ENCODE data around the gene ATRAID.

Gene ATRAID

DNA sequence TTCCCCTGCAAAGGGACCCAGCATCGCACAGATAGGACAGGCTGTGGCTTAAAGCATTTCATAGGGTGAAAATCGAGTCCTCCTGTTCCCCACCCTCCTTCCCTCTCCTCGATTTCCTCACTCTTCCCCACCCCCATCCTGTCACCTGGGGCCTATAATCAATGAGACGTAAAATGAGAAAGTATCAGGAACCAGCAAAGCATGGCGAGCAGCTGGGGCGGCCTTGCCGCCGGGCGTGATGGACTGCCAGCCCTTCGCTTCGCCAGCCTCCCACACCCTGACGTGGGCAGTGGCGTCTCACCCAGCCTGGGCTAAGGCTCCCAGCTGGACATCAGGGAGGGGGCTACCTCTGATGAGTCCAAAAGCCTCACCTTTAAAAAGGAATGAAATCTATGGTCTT, 39.9 kb downstream of the ATRAID start:
- DNase-seq = no peak

DNA sequence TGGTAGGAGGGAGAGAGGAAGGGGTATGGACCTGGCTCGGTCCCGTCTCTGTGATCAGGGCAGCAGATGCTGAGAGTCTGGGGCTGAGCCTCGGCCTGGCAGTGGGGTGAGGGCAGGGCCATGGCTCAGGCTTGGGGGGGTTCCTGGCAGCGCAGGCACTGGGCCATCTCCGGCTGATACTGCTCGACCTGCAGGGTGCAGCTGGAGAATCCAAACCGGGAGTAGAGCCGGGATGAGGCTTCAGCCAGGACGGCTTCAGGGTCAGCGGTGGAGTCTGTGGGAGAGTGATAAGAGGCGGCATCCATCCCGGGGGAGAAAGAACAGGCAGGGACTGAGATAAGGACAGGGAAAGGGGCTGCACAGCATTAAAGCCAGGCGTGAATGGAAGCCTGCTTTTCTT, 43.3 kb downstream of the ATRAID start:
- DNase-seq = no peak

DNA sequence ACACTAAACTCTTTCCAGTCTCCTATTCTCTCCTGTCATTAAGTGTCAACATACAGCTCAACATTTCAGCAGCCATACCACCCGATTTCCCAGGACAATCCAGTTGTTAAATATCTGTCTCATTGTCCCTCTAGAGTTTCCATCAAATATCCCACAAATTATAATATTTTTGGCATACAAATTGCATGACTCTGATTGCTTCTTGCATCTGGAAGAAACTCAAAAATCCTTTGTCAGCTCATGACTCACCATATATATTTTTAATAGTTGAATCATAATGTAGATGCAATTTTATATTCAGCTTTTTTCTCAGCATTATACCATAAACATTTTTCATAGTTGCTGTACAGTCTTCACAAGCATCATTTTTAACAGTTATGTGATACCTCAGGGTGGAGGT, 43.8 kb downstream of the ATRAID start:
- DNase-seq = no peak

DNA sequence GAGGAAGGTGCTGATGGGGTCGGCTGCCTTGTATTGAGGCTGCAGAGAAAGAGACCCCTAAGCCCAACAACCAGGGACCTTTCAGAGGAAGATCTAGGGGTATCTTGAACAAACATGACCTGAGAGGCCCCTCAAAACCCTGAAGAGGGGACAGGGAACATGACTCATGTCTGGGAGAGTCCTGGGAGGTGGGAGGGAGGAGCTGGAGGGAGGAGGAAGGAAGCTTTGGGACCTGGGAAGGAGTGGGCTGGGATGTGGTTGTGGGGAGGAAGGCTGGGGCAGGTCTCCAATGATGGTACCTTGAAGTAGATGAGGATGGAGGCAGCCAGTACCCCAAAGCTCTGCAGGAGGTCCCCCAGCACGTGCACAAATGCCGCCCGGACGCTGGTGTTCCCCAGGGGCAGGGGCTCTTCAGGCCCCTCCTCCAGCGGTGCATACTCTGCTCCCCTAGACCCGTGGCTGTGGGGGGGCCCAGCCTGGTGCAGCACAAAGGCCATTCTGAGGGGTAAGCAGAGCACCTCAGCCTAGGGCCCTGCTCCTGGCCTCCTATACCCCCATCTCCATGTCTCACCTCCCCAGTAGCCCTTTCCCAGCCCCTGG, 45.1 kb downstream of the ATRAID start:
- DNase-seq = no peak

DNA sequence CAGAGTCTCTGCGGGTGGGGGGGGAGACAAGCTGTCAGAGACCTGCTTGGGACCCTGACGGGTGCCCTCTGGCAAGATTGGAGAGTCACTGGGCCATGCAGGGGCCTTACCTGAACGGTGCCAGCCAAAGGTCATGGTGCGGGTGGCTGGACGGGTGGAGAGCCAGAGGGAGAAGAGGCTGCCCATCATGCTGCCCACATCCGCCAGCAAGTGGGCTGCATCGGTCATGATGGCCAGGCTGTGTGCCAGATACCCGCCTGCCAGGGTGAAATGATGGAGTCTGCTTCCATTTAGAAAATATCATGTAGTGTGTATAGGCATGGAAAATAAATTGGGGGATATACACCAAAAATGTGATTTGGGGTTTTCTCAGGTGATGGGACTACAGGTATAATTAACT, 46.2 kb downstream of the ATRAID start:
- no peak for DNase-seq

DNA sequence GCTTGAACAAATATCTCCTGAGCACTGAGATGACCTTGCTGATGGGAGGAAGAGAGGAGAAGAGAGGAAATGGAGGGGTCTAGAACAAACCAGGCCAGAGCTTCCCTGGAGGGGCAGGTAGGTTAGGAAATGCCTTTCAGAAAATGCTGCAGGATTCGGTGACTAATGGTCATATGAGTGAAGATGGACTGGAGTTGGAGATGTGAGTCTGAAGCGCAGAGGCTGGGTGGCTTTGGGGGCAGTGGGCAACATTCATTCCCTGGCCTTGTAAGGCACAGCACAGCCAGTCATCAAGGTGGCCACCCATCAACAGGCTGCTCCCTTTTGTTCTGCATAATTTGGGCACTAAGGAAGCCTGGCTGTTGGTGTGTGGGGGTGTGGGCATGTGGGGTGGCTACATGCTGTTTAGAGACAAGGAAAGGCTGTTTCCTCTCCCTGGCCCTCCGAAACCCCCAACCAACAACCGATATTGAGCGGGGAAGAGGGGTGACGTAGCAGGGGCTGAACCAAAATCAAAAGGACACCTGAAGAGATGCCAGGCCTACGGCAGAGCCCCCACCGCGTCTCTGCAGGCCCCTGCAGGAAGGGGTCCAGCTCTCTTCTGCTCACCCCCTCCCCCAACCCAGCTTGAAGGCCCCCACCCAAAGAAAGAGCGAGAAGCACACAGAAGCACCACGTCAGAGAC, 49.5 kb downstream of the ATRAID start:
- no peak for DNase-seq

DNA sequence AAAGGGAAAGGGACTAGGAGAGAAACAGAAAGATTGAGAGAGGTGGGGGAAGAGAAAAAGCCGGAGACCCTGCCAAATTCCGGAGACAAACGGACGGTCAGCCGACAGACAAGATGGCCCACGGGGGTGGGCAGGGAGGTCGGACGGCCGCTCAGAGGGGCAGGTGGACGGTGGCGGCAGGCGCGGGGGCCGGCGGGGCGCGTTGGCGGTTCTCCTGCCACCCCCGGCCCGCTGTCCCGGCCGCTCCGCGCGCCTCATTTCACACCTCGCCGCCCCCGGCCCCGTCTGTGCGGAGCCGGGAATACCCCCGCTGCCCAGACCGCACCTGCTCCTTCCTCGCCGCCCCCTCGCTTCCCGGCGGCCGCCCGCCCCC, 50.1 kb downstream of the ATRAID start:
- no peak for DNase-seq

DNA sequence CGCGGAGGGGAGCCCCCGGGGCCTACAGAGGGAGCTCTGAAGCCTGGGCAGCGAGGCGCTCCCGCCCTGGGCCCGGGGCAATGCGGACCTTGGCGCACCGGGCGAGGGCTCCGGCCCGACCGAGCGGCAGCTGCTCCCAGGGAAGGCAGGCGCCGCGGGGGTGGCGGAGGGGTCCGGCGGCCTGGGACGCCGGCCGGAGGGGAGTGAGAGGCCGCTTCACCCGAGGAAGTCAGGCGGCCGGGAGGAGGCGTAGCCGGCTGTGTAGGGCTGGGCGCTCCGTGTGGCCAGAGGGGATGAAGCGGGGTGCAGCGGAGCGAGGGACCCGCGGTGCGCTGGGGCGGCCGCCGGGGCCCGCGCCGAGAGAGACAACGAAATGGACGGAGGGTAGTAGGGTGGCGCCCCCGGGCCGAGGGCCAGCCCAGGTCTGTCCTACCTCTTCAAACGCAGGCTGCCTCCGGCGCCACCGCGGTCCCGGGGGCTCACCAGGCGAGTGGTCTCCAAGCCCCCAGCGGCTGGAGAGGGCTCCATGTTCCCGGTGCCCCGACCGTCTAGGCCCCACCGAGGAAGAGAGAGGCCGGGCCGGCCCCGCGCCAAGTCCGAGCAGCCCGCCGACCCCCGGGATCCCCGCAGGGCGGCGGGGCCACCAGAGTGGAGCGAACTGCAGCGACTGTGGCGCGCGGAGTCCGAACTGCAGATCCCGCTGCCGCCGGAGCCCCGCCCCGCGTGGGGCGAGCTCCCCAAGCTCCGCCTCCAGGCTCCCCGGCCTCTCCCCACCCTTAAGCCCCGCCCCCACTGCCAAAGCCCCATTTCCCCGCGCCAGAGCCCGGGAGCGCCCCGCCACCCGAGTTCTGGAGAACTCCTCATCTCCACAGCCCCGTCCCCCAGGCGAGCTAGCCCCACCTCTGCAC, 50.8 kb downstream of the ATRAID start, which contains the start of gene SLC30A3:
SLC30A3 (minus strand) TSS at position 669 of the 908 bp plus-strand sequence; CDS start at position 528, 141 bp downstream.
- peak in 1 of 2 experiments; percentile 68 for DNase-seq

DNA sequence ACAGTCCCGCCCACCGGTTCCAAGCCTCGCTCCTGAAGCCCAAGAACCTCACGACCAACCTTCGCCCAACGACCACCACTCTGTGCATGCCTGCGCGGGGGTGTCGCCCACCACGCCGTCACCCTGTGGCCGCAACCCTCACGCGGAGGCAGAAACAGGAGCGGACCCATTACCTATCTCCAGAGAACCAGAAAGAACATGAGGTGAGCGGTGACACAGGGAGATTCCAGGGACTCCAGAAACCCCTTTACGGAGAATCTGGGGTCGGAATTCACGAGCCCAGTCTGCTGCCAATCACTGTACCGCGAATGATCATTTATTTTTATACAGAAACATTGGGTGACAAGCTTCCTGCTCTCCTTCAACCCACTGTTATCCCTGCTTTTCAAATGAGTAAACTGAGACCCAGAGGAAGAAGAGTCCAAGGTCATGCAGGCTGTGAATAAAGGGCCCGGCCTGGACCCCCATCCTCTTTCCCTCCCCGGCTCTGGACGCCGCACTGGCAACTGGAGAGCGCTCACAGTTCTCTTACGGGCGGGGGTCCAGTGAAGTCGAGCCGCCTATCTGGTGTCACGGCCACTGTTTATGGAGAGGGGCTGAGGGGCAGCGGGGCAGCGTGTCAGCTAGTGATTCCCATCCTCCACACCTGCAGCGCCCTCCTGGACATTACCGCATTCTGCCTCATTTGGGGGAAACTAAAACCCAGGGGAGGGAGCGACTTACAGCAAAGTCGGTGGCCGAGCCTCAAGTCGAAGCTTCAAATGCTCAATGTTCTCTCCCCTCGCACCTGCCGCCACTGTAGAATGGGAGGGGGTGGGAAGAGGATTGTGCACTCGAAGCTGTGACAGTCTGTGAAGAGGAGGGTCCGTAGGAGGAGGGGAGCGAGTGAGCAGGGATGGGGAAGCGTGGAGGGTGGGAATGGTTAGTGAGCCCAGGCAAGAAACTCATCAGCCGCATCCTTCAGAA, 51.7 kb downstream of the ATRAID start:
- peak; percentile 16 to 58 for DNase-seq

DNA sequence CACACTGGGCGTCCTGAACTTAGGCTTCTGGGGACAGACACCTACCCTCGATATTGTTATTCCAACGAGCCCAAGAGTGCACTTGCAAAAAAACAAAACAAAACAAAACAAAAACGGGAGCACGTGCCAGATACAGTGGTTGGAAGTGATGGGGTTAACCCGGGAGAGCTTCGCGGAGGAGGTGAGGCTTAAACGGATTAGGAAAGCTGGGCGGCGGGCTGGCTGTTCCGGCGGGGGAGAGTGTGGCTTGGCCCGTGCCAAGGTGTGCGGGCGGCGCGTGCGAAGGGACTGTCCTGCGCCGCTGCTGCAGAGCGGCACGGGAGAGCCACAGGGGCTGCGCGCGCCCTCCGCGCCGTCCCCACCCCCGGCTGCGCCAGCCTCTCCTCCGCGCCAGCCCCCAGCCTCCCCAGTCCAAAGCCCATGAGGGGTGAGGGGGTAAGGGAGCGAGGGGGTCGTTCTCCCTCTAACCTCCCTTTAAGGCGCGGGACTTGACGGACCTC, 52.5 kb downstream of the ATRAID start:
- peak in 1 of 2 experiments; percentile 52 for DNase-seq

DNA sequence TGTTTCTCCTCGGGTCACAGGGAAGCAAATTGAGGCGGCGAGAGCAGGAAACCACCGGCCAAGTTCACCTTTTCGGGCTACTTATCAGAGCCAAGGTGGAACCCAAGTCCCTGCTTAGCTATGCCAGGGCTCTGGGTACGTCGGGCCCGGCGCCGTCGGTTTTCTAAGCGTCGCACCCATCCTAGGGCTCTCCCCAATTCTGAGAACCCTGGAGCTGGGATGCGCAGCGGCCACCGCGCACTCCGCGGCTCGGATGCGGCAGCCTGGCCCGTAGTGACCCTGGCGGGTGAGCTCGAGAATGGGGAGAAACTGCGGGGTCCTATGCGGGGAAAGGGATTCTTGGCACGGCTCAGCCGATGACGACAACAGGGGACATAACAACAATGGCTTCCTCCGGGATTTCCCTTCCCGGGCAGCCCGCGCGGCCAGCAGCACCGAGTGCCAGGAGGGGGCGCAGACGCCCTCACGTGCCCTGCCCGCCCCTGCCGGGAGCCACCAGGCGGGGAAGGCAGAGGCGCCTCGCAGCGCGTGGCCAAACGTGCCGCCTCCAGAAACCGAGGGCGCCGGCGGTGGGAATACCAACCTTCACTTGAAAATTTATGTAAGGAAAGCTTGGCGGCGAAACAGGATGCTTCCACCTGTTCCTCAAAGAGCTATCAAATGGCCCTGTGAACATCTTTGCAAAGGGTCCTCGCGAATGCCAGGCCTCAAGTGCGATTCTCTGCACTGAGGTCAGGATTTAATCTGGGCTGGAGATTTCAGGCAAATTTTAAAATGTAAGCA, 53.1 kb downstream of the ATRAID start:
- DNase-seq = peak; percentile 26 to 83

DNA sequence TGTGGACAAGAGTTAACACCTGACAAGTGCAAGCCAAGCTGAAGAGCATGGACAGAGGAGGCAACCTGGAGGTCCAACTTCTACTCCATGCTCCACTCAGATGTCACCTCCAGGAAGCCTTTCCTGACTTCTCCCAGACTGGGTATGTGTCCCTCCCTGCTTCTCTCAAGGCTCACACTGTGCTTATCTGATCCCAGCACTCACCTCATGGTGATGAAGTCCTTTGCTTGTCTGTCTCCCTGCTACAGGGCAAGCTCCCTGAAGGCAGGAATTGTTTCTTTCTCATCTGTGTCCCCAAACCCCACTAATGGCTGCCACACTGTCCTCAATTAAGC, 53.7 kb downstream of the ATRAID start:
- DNase-seq = no peak

Measured in NCI-H526 (cell line).